Islet precursor cell (in vitro differentiated cells): ENCODE results near the gene ZNF195.
"Not testable (repeated sequence)": the region's sequence is repeated elsewhere in the genome, so short reads cannot be mapped to it uniquely, and the experiment has no call there.

ENCODE experiments used
- DNase-seq: peaks from one replicate; pipeline ENCODE4 v3.0.0-alpha.2; 2018

Gene ZNF195

GRCh38 chr11:3402181-3402860 is 23.4 kb upstream of the ZNF195 start:
- not testable (repeated sequence) for DNase-seq

GRCh38 chr11:3401052-3401451 is 22.1 kb upstream of the ZNF195 start:
- DNase-seq: not testable (repeated sequence)

GRCh38 chr11:3398509-3398908 is 19.6 kb upstream of the ZNF195 start:
- not testable (repeated sequence) for DNase-seq

GRCh38 chr11:3398106-3398505 is 19.2 kb upstream of the ZNF195 start:
- not testable (repeated sequence) for DNase-seq

- DNase-seq: not testable (repeated sequence)
Measured at GRCh38 chr11:3397210-3397609, 18.3 kb upstream of the ZNF195 start.

- not testable (repeated sequence) for DNase-seq
Measured at GRCh38 chr11:3395468-3395867, 16.5 kb upstream of the ZNF195 start.

- DNase-seq: not testable (repeated sequence)
Measured at GRCh38 chr11:3394956-3395355, 16.0 kb upstream of the ZNF195 start.

GRCh38 chr11:3393450-3393849 is 14.5 kb upstream of the ZNF195 start:
- DNase-seq: not testable (repeated sequence)

- no peak for DNase-seq
Measured at GRCh38 chr11:3382613-3383285, 3.8 kb upstream of the ZNF195 start.

GRCh38 chr11:3381794-3382193 is 2.8 kb upstream of the ZNF195 start:
- DNase-seq: no peak

- no peak for DNase-seq
Measured at GRCh38 chr11:3380706-3381545, 2.0 kb upstream of the ZNF195 start.

- no peak for DNase-seq
Measured at GRCh38 chr11:3375552-3375951, 3.4 kb downstream of the ZNF195 start.

- no peak for DNase-seq
Measured at GRCh38 chr11:3370311-3370870, 8.6 kb downstream of the ZNF195 start.

GRCh38 chr11:3369366-3369765 is 9.6 kb downstream of the ZNF195 start:
- no peak for DNase-seq

GRCh38 chr11:3368199-3368598 is 10.7 kb downstream of the ZNF195 start:
- DNase-seq: no peak

- DNase-seq: no peak
Measured at GRCh38 chr11:3367221-3367620, 11.7 kb downstream of the ZNF195 start.

GRCh38 chr11:3359092-3359824 is 19.7 kb downstream of the ZNF195 start:
- DNase-seq: no peak

GRCh38 chr11:3357994-3358676 is 20.8 kb downstream of the ZNF195 start:
- DNase-seq: no peak

GRCh38 chr11:3357302-3357701 is 21.6 kb downstream of the ZNF195 start:
- no peak for DNase-seq

- no peak for DNase-seq
Measured at GRCh38 chr11:3356858-3357257, 22.1 kb downstream of the ZNF195 start.

- no peak for DNase-seq
Measured at GRCh38 chr11:3353066-3353465, 25.9 kb downstream of the ZNF195 start.

GRCh38 chr11:3347127-3347526 is 31.8 kb downstream of the ZNF195 start:
- DNase-seq: no peak
